Peyer's patch (tissue), 4 donors: ENCODE measurements around the gene LRP11.

ENCODE experiments used
- POLR2A ChIP-seq, 2 donors: fragments of 450-650 bp; IDR thresholded peaks; one replicate each; pipeline ENCODE4 v1.5.1; 2017; ENCODE audit warnings: antibody characterized with exemption in 2 of 2, mild to moderate bottlenecking in 2 of 2, moderate library complexity in 2 of 2
- TF ChIP-seq, protein P1 (sequence below), 6 experiments: fragments of 450-650 bp in 4 of 6; fragments of 200-600 bp in 2 of 6; sonication (generic) in 1 of 6; IDR thresholded peaks; one replicate each; pipeline ENCODE4 v1.5.1; 2017 to 2019; ENCODE audit warnings: antibody characterized with exemption in 6 of 6, mild to moderate bottlenecking in 3 of 6, moderate library complexity in 1 of 6

DNA sequence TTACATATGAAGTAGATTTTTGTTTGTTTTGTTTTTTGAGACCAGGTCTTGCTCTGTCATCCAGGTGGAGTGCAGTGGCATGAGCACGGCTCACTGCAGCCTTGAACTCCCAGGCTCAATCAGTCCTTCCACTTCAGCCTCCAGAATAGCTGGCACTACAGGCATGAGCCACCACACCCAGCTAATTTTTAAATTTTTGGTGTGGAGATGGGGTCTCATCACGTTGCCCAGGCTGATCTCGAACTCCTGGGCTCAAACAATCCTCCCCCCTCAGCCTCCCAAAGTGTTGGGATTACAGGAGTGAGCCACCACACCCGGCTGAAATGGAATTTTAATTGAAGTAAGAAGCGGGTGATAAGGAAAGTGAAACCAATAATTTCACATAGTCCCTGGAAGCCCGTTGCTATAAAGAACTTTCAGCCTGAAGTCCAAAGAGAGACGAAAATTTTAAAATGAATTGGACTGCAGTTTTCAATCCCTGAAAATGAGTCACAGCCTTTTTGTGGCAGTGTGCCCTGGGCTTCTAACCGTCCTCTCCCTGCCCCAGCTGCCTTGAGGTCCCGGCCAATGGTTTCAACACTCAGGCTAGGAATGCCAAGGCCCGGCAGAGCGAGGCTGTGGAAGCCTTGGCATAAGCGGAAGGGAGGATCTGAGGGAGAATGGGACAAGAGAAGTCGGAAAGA is 33.0 kb upstream of the LRP11 start:
- TF ChIP-seq, protein P1, sequence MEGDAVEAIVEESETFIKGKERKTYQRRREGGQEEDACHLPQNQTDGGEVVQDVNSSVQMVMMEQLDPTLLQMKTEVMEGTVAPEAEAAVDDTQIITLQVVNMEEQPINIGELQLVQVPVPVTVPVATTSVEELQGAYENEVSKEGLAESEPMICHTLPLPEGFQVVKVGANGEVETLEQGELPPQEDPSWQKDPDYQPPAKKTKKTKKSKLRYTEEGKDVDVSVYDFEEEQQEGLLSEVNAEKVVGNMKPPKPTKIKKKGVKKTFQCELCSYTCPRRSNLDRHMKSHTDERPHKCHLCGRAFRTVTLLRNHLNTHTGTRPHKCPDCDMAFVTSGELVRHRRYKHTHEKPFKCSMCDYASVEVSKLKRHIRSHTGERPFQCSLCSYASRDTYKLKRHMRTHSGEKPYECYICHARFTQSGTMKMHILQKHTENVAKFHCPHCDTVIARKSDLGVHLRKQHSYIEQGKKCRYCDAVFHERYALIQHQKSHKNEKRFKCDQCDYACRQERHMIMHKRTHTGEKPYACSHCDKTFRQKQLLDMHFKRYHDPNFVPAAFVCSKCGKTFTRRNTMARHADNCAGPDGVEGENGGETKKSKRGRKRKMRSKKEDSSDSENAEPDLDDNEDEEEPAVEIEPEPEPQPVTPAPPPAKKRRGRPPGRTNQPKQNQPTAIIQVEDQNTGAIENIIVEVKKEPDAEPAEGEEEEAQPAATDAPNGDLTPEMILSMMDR (IDR thresholded peaks at IDR 0.05) = no peak
- no peak for TF ChIP-seq POLR2A (IDR thresholded peaks at IDR 0.05)
